ENCODE results near the gene FRMPD4.
"Not testable (repeated sequence)": the region's sequence is repeated elsewhere in the genome, so short reads cannot be mapped to it uniquely, and the experiment has no call there.

The FRMPD4 gene

GRCh38 chrX:12488771-12489170 is 350.5 kb downstream of the FRMPD4 start:
- TF ChIP-seq CTCF (IDR thresholded peaks at IDR 0.05; ENCODE audit: low read depth, low read length): no peak
- DNase-seq (ENCODE audit: low read depth in 2 of 2): peak; percentile 27 to 49
- H3K4me3 ChIP-seq (replicated peaks in 1 of 2; ENCODE audit: low read depth in 2 of 2, low read length in 2 of 2): no peak overlapping the region

GRCh38 chrX:12489341-12489740 is 351.1 kb downstream of the FRMPD4 start:
- TF ChIP-seq CTCF (IDR thresholded peaks at IDR 0.05; ENCODE audit: low read depth, low read length): no peak

GRCh38 chrX:12494400-12495138 is 356.3 kb downstream of the FRMPD4 start:
- H3K4me3 ChIP-seq (replicated peaks in 1 of 2; ENCODE audit: low read depth in 2 of 2, low read length in 2 of 2): no peak overlapping the region
- no peak for DNase-seq (ENCODE audit: low read depth in 2 of 2)
- TF ChIP-seq CTCF (IDR thresholded peaks at IDR 0.05; ENCODE audit: low read depth, low read length): no peak

More at GRCh38 chrX:12489341-12489740, 351.1 kb downstream of the FRMPD4 start:
- H3K4me3 ChIP-seq (replicated peaks in 1 of 2; ENCODE audit: low read depth in 2 of 2, low read length in 2 of 2): no peak overlapping the region
- peak; percentile 19 to 50 for DNase-seq (ENCODE audit: low read depth in 2 of 2)

- TF ChIP-seq CTCF (IDR thresholded peaks at IDR 0.05; ENCODE audit: low read depth, low read length): no peak
- H3K4me3 ChIP-seq (replicated peaks in 1 of 2; ENCODE audit: low read depth in 2 of 2, low read length in 2 of 2): no peak overlapping the region
- DNase-seq (ENCODE audit: low read depth in 2 of 2): no peak
Observed at GRCh38 chrX:12496343-12496742, 358.1 kb downstream of the FRMPD4 start.

- no peak for DNase-seq (ENCODE audit: low read depth in 2 of 2)
- TF ChIP-seq CTCF (IDR thresholded peaks at IDR 0.05; ENCODE audit: low read depth, low read length): peak; percentile 22
- no peak overlapping the region for H3K4me3 ChIP-seq (replicated peaks in 1 of 2; ENCODE audit: low read depth in 2 of 2, low read length in 2 of 2)
Observed at GRCh38 chrX:12497832-12498591, 359.7 kb downstream of the FRMPD4 start.

- TF ChIP-seq CTCF (IDR thresholded peaks at IDR 0.05; ENCODE audit: low read depth, low read length): no peak
- no peak overlapping the region for H3K4me3 ChIP-seq (replicated peaks in 1 of 2; ENCODE audit: low read depth in 2 of 2, low read length in 2 of 2)
- DNase-seq (ENCODE audit: low read depth in 2 of 2): no peak
Observed at GRCh38 chrX:12505127-12505526, 366.9 kb downstream of the FRMPD4 start.

- DNase-seq (ENCODE audit: low read depth in 2 of 2); H3K4me3 ChIP-seq (replicated peaks in 1 of 2; ENCODE audit: low read depth in 2 of 2, low read length in 2 of 2): not testable (repeated sequence)
Observed at GRCh38 chrX:12515384-12515783, 377.1 kb downstream of the FRMPD4 start.

Data from cardiac fibroblast (primary cell).